Fibroblast of skin of right quadriceps (primary cell): ENCODE measurements around the gene EMC9.
A peak's percentile ranks its signal among the peaks of the same experiment; 100 is the strongest.

Experiments used
- DNase-seq: peaks from one replicate; pipeline ENCODE4 v3.0.0-alpha.2; 2013

EMC9 gene, protein sequence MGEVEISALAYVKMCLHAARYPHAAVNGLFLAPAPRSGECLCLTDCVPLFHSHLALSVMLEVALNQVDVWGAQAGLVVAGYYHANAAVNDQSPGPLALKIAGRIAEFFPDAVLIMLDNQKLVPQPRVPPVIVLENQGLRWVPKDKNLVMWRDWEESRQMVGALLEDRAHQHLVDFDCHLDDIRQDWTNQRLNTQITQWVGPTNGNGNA

DNA sequence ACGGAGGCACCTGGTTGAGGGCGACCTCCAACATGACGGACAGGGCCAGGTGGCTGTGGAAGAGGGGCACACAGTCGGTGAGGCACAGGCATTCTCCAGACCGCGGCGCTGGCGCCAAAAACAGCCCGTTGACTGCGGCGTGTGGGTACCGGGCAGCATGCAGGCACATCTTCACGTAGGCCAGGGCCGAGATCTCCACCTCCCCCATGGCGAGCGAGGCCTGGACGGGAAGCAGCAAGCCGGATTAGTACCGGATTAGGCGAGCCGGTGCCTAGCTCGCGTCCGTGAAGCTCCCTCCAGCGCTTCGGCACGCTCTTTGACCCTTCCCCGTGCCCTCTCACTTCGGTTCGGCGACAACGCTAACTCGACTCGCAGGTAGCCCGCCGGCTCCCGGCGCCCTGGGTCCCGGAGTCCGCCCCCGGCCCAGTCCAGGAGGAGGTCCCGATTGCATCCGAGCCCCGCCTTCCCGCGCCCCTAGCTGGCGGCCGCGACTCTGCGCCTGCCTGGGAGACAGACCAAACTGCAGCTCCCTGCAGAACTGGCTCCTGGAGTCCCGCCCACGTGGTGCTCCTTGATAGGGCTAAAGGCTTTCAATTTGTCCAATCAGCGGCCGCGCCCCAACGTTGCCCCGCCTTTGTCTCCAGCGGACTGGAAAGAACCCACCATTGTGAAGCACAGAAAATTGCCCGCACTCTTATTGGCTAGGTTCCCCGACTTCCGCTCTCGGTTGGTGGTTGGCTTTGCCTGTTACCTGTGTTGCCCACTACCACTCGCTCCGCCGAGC is at the start of gene EMC9:
TSS of gene EMC9 (minus strand) at position 495 of the 784 bp plus-strand sequence. CDS start at position 208, 287 bp downstream.
- DNase-seq: peak; percentile 99

DNA sequence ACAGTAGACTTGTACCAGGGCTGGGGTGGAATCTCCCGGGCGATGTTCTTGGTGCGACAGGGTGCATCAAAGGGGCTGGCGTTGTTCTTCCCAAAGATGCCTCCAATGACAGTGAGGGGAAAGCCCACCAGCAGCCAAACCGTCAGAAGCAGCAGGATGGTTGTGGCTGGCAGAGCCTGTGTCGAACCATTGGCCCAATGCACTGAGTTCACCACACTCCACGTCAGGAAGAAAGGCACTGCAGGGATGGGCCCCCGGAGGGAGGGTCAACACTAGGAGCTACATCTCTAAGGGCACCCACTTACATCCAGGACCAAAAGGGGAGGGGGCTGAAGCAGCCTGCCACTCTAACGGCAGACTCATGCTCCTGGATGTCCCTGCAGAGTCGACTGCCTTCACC is 49.0 kb upstream of the EMC9 start:
- no peak for DNase-seq

DNA sequence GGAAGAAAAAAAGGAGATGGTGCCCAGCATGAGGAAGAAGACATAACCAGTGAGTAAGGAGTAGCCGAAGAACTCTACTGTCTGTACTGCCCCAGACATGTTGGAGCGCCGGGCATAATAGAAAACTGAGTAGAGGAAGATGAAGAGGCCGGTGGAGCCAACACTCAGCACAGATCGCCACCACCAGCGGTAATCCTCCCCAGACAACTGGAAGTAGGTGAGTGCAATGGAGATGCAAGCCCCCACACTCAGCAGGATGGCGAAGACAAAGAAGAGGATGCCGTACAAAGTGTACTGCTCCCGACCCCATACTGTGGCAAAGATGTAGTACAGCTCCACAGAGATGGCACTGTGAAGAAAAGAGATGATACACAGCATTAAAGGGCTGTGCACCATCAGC is 48.1 kb upstream of the EMC9 start:
- DNase-seq: no peak

DNA sequence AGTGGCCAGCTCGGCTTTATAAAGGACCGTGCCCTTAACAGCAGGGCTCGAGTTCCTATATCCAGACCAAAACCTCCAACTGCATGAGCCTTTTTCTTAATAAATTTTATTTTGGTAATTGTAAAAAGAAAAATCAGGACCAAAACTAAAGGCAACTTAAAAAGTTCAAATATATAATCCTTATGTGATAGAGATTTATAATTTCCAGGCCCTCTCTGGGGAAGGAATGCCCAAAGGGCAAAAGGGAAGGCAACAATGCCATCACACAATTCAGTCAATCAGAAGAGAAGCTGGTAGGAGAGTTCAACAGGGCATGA is 47.6 kb upstream of the EMC9 start:
- DNase-seq: no peak

DNA sequence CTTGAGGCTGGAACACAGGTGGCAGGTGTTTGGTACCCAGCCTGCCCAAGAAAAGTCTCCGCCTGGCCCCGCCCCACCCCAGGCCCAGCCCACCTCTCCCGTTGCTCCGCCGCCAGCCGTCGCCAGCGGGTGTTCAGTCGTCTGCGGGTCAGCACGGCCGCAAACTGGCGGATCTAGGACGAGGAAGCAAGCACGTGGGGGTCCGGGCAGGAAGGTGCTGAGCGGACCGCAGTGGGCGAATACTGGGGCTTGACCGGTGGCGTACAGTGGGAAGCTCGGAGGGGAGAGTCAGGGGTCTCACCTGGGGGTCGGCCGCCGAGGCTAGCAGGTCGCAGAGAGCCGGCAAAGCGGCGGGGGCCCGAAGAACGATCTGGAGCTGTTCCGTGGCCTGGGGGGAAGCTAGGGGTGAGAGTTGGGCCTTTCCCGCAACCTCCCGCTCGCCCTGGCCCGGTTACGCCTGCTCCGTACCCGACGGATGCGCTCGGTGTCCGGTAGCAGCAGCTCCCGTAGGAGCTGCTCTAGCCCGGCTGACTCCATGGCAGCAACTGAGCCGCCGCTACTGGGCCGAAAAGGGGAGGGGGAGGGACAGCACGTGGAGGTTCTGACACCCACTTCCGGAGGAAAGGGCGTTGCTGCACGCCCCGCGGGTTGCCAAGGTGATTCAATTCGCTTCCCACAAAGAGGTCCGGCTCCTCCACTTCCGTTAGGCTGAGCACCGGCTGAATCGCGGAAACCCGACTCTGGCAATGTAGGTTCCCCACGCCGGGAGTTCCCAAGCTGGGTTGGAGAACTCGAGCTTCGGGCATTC is 47.1 kb upstream of the EMC9 start, which contains the start of gene IPO4:
TSS of gene IPO4 (minus strand) at position 566 of the 808 bp plus-strand sequence. CDS start at position 537, 29 bp downstream.
- DNase-seq: peak; percentile 98

DNA sequence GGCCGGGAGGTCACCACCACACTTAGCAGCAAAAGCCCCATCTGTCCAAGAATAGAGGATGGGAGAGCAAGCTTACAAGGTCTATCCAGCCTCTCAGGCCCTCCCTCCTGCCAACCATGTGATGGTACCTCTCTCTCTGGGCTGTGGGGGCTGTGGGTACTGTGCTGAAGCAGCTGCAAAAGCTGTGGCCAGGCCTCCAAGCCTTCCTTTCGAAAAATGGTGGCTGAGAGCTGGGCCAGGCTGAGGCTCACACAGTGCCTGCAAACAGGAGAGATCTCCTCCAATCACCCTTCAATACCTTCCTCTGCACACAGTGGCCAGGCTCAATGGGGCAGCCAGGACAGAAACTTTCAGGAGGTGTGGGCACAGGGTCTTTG is 46.1 kb upstream of the EMC9 start:
- DNase-seq: no peak

DNA sequence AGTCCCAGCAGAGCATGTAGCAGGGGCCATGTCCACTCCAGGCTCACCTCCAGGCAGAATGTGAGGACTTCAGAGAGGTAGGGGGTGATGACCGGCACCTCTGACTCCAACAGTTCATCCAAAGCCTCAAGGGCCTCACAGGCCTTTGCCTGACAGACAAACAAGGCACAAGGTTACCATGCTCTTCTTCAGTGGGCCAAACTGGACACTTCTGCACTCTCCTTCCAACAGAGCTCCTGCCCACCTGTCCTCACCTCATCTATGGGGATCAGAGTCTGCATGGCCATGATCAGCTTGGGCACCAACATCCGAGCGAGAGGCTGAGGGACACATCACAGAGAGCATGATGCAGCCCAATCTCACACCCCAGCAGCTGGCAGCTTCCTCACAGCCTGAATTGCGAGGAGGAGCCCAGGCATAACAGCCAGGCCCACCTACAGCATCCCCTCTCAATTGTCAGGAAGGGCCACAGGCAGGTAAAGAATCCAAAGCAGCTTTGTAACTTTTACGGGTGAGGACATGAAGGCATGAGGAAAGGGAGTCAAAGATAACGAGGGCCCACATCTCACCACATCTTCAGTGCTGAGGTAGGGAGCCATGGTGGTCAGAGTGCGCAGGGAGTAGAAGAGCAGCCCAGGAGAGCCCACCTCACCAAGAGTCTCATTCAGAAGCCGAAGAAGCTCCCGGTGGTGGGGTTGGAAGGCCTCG is 45.6 kb upstream of the EMC9 start:
- no peak for DNase-seq

DNA sequence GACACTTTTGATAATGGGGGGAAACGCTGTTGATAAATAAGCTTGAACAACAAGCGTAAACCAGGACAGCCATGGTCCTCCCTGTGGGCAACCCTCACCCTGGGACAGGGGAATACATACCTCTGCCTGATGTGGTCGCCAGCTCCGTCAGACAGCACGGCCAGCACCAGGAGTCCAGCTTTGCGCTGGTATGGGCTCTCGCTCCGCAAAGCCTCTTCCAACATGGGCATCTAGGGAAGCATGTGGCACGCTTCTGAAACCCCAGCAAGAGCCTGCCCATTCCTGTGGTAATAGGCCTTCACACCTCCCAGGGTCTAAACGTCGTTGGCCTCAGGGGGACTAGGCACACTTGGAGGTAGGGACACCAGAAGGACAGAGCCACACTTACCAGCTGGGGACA is 44.4 kb upstream of the EMC9 start:
- DNase-seq: no peak

DNA sequence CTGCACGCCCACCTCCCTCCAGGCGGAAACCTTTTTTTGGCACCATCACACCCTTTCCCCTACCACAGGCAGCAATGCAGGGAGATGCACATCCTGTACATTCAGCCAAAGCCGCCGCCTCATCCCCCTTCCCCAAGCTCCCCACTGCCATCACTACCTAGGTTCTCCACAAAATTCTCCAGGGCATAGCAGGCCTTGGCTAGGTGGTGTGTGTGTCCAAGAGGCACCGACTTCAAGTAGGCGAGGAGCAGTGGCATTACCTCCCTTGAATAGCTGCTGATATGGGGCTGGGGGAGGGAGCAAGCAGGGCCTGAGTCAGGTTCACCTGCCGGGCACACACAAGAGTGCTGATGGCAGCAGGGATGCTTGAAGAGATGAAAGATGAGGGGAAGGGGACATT is 43.6 kb upstream of the EMC9 start:
- DNase-seq: no peak

DNA sequence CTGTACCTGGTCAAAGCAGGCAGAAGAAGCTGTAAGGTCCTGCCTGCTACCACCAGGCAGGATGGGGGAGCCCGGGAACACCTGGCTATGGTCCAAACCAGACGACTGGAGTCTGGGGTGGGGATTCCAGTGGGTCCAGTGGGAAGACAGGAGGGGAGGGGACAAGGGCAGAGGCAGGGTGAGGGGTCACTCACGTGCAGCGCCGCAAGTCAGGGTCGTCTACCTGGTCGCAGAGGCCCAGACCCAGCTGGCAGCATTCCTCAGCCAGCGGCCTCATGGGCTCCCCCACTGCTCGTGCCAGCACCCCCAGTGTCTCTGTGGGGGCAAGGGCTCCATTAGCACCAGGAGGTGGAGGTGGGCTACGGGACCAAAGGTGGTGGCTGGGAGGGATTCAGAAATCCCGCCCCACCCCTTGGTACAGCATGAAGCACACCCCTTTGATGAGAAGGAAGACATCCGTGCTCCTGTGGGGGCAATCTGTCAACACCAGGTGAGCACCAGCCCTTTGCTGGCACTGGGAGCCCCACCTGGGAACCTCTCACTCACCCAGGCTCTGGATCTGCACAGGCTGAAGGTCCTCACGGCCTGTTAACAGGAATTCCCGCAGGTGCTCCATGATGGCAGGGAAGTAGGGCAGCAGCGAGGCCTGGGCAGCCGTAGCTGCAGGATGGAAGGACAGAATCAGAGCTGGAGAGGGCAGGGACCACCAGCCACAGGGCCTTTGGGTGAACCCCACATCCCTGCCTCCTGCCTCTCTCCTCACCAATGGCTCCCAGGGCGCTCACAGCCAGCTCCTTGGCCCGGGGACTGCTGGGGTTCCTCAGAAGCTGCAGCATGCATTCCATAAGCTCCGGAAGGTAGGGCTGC is 42.9 kb upstream of the EMC9 start:
- no peak for DNase-seq

DNA sequence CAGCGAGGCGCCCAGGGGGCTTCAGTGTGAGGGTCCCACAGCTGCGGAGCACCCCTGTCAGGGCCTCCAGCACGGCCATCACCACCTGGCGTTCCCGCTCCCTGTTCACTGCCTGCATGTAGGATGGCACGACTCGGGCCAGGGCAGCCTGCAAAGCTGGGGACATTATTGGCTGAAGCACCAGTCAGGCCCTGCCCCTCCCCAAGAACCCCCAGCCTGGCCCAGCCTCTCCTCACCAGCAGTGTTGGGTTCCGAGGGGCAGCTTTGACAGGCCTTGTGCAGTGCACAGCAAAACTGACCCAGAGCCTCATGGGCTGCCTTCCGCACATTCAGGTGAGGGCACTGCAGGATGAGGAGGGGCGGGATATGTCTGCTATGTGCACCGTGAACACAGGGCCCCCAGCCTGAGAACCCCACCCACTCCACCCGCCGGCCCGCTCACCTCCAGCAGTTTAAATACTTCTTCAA is 41.7 kb upstream of the EMC9 start:
- no peak for DNase-seq

DNA sequence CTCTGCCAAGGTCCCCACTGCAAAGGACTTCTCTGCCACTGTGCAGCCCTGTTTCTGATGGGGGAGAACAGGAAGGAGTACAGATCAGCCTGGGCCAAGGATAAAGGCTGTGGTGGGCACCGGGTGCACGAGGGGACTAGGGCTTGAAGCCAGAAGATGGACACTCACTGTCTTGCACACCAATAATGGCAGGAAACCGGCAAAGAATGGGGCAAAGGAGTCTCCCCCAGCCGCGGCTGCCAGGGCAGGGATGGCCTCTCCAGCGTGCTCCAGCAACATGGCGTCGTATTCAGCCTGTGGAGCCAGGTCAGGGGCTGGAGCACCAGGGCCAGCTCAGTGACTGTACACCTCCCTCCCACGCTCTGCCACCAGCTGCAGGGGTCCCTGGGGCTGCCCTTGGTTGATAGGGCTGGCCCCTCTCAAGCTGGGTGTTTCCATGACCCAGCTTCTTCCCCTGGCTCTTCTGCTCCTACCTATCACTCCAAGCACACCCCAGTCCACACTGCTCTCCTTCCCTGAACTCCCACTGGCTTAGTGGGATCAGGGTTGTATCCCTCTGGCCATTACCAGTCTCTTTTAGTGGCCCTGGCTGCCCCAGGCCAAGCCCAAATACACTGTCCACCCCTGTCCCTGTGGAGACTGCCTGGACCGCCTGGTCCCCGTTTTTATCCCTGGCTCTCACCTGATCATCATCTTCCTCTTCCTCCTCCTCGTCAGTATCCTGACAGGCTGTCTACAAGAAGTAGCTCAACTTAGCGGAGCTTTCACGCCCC is 40.9 kb upstream of the EMC9 start:
- no peak for DNase-seq

DNA sequence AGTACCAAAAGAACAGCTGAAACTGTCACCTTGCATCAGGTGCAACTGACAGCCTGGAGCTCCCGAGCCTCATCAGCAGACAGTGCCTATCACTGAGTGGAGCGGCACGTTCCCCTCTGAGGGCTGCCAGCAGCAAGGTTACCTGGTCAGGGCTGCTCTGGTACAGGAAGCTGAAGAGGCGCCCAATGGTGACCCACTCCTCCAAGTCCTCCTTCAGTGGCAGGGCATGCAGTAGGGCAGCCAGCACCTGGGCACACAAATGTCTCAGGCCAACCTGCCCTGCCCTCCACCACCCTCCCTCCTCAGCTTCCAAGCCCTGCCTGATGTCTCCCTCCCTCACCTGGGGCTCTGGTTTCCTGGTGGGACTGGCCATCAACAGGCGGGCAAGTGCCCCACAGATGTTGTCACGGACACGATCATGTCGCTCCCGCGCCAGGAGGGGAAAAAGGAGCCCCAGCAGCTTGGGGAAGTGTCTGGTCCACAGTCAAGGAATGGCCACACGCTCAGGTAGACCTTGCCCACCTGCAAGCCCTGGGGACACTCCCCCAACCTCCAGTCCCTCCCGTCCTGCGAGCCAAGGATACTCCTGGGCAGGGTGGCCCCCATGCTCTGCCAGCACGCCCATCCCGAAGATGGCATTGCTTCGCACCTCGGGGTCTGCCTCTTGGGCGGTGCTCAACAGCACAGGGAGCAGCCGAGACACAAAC is 40.1 kb upstream of the EMC9 start:
- DNase-seq: no peak

DNA sequence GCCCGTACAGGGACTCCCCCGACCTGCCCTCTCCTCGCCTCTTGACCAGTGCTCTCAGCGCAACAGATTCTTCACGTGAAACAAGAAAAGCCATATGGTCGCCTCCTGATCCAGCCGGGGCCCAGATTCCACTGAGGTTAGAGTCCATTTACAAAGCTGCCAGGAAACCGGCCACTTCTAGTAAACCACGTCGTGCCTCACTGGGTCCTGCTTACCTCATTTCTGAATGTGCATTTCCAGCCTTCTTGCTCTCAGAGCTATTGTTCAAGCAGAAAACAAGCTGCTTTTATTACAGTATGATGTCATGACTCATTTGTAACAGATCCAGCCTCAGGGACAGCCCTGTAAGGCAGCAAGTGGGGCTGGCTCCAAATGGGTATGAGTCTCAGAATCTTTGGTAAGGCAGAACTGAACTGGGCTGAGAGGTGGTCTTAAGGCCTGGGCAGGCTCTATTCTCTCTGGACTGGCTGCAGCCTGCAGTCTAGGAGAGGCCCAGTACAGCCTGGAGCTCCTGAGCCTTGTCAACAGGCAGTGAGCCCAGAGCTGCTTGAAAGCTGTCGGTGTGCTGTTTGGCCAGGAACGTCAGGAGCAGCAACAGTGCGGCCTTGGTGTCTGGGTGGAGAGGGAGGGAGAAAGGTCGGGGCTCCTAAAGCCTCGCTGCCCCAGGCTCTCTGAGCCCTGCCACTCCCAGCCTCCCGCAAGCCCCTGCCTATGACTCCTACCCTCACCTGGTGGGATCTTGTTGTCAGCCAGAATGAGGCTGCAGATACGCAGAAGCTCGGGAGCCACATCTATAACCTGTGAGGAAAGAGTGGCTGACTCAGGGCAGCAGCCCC is 38.8 kb upstream of the EMC9 start:
- DNase-seq: peak; percentile 40

DNA sequence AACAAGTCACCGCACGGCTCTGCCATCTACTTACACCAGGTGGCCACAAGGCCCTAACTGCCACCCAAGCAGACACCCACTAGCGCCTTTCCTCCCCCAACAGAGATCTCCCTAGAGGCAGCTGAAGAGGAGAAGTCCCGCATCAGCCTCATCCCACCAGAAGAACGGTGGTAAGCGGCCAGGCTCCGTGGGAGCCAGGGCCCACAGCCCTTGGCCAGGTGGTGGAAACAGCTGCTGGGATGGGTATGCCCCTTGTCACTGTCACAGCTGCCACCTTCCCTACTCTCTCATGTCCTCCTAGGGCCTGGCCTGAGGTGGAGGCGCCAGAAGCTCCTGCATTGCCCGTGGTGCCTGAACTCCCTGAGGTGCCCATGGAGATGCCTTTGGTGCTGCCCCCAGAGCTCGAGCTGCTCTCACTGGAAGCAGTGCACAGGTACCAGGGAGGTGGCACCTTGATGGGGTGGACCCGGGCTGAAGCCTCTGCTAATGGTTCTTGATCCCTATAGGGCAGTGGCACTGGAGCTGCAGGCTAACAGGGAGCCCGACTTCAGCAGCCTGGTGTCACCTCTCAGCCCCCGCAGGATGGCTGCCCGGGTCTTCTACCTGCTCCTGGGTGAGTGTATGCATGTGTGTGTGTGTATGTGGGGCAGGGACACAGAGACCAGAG is 38.0 kb upstream of the EMC9 start:
- DNase-seq: no peak

DNA sequence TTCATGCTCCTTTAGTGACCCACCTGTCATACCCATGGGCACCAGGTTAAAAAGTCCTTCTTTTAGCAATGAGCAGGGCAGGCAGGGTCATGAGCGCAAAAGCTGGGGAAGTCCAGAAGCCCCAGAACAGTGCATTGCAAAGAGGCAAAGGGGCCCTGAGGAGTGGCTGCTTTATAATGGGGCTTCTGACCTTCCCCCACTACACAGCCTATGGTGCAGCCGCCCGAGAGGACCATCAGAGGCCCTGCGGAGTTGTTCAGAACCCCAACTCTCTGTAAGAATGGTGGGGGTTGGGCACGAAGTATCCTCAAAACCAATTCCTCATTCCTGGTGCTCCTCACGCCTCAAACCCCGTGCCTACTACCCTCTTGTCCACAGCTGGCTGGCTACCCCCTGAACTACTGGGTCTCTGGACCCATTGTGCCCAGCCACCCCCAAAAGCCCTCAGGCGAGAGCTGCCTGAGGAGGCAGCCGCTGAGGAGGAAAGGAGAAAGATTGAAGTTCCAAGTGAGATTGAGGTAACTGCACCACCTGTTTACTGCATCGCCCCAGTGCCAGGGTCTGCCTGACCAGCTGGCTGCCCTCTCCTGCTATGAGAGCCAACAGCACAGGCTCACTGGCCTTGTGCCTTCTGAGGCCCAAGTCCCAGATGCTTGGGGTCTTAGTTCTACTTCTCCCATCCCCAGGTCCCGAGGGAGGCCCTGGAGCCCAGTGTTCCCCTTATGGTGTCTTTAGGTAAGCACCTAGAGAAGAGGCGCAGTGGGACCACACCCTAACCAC is 37.2 kb upstream of the EMC9 start:
- DNase-seq: no peak

DNA sequence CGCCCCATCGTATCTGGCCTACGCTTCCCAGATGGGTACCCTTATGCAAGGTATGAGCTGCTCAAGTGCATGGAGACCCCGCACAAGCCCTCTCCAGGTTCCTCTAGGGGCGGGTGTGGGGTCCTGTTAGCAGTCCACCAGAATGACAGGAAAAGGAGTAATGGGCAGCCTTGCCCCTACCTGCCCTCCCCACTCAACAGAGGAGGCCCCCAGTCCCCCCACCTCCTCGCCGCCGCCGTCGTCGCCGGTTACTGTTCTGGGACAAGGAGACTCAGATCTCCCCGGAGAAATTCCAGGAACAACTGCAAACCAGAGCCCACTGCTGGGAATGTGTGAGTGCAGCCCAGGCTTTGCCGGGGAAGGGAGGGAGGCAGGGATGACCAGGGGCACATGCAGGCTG is 36.5 kb upstream of the EMC9 start:
- DNase-seq: no peak
